Kidney glomerular epithelial cell (primary cell): ENCODE measurements around the gene LDLRAD4.

Source experiments
- DNase-seq: peaks from one replicate; lab custom pipeline; 2025; lab: John Stamatoyannopoulos, UW

Gene LDLRAD4

GRCh38 chr18:13229001-13229671, 10.6 kb downstream of the LDLRAD4 start:
- DNase-seq = no peak

DNA sequence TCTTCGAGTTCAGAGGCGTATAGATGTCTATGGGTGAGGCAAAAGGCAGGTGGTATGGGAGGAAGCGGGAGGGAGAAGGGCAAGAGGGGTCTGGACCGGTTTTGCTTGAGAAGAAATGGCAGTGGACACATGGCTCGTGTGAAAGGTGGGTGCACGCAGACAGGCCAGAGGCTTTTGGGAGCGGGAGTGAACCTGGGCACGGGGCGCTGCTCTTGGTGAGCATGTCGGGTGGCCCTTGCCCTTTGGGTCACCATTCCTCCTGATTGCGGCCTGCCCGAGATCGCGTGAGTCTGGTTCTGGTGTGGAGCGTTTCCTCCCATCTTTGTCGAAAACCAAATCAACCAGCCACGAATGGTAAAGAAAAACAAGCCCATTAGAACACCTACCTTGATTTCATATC, 12.6 kb downstream of the LDLRAD4 start:
- DNase-seq = no peak

GRCh38 chr18:13232086-13232917, 13.7 kb downstream of the LDLRAD4 start:
- DNase-seq = no peak

- DNase-seq = no peak
These were observed 14.6 kb downstream of the LDLRAD4 start for GRCh38 chr18:13232971-13233786.

DNA sequence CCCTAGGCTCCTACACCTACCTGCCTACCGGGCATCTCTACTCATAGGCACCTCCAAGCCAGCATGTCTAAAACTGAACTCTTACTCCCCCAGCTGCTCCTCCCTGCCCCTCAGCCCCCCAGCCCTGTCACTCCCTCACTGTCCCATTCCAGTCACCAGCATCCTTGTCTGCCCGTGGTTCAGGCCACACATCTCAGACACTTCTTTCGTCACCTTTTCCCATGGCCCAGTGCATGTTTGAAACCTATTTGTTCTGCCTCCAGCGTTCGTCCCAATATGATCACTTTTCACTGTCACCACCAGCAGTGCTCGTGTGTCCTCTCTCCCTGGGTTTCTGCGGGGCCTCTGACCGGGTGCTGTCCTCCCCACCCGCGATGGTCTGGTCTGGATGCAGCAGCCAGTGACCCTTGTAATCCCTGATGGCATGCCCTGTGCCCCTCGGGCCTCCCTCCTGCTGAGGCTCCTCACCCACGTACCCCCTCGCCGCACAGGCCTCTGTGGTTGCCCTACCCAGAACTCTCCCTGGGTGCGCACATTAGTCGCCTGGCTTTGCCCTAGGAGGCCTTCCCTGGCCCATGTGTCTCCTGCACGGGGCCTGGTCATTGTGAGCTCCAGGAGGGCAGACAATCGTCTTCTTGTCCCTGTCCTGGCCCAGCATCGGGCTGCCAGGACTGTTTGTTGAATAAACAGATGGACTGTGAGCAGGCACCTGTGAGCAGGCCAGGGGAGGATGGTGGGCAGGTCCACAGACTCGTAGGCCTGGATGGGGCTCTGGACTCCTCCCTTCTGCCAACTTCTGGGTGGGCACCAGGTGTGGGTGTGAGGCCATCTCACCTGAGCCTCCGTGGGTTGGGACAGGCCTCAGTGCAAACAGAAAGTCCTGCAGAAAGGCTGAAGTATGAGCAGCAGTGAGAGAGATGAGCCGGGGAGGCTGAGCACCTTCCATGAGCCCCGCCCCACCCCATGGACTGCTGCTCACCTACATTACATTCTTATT, 15.5 kb downstream of the LDLRAD4 start:
- no peak for DNase-seq

DNA sequence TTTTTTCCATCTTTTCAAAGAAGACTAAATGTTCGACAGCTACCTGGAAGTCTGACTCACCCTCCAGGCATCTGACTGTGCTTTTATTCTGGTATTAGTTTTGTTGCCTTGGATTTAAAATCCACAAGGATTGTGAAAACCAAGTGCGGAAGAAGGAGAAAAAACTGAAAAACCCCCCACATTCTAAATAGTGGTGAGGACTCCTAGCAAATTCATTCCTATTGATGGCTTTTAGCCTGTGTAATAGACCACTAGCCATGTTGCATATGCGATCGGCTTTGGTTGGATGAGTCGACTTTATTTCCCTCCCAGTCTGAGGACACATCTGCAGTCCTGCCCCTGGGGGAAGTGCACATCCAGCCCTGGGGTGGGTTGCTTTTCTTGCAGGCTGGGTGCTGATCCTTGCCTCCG, 16.9 kb downstream of the LDLRAD4 start:
- peak; percentile 10 for DNase-seq

GRCh38 chr18:13235981-13236380, 17.4 kb downstream of the LDLRAD4 start:
- DNase-seq = no peak

- DNase-seq = no peak
These were observed 17.9 kb downstream of the LDLRAD4 start for GRCh38 chr18:13236411-13236810.

- no peak for DNase-seq
These were observed 18.5 kb downstream of the LDLRAD4 start for GRCh38 chr18:13237073-13237472.

DNA sequence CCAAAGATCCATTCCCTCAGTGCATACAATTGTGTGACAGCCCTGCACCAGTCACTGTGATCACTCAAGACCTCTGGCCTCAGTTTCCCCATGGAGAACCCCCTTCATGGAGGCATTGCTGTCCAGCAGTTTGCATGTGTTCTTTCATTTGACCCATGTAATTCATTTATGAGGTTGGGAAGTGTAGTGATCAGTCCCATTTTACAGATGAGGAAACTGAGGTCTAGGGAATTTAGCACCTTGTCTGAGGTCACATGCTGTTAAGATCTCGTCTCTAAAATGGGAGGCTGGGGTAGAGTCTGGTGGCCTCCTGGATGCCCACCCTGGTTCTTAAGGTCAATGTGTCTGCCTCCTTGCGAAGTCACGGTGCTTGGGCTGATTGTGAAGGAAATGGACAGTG, 19.1 kb downstream of the LDLRAD4 start:
- DNase-seq = no peak

- no peak for DNase-seq
These were observed 20.8 kb downstream of the LDLRAD4 start for GRCh38 chr18:13239171-13239956.

- no peak for DNase-seq
These were observed 21.6 kb downstream of the LDLRAD4 start for GRCh38 chr18:13240060-13240725.

DNA sequence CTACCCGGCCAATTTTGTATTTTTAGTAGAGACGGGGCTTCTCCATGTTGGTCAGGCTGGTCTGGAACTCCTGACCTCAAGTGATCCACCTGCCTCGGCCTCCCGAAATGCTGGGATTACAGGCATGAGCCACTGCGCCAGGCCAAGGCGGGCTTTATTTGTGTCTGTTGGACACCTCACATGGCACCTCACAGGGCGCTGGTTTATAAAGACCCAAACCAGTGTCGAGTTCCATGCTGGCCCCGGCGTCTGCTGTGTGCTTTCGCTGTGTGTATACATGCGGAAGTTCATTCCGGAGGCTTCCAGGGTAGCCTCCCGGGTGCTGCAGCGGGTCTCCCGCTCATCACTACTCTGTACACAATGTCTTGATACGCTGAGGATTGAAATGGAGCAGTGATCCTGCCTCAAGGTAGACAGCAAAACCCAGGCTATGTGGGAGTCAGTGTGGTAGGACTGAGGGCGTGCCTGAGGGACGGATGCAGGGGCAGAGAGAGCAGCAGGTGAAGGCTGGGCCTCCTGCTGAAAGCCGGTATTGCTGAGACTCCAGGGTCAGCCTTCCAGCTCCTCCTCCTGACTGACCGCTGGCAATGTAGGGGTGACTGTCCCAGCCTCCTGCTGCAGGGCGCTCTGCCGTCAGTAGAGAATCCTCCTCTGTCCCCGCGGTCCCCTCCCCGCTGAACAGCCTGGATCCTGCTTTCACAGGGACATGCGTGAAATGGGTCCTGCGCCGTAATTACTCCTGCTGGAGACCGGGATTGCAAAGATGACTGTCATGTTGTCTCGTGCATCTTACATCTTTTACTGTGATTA, 22.7 kb downstream of the LDLRAD4 start:
- no peak for DNase-seq

DNA sequence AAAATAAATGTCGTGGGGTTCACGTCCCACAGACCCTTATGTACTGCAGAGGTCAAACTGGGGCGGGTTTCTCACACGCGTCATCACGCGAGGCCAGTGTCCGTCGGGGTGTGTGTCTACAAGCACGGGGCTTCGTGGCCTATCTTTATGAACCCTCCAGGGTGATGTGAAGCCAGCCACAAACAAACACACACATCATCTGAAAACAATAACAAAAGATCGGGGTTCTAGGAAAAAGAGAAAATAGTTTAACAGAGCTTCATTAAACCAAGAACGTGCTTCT, 23.3 kb downstream of the LDLRAD4 start:
- DNase-seq = no peak

DNA sequence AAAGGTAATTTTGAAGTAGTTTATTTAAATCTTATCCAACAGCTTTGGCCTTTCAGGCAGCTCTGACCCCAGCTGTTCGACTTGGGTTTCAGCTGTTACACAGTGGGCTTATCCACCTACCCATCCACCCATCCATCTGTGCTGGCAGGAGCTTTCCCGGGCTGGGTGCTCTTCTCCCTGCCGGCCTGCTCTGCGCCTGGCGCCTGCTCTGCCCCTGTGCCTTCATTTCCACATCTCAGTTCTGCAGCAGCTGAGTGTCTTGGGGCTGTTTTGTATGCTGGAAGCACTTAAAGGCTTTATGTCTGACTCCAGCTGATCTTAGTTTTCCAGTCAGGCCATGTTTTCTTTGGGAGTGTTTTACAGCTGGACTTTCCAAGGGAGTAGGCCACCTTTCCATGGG, 24.2 kb downstream of the LDLRAD4 start:
- no peak for DNase-seq

GRCh38 chr18:13243363-13243762, 24.8 kb downstream of the LDLRAD4 start:
- no peak for DNase-seq

GRCh38 chr18:13244135-13244534, 25.6 kb downstream of the LDLRAD4 start:
- no peak for DNase-seq

DNA sequence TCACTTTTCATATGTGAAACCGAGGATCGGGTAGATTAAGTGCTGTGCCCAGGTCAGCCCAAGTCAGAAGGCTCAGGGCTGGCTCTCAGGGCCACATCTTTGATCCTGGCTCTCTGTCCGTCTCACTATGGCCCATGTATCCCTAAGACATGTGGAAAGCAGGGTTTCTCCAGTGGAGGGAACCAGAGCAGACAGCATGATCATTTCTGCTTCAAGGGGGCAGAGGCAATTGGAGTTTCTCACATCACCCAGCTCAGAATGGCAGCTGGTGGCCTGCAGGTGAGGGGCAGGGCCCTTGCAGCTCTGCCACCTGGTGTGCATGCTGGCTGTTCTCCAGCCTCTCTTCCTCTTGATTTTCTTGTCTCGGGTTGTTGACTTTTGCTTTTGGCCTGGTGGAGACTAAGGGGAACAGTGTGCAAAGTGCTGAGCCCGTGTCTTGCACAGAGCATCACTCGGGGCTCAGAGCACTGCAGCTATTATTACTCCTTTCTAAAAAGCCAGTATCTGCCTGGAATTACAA, 27.0 kb downstream of the LDLRAD4 start:
- no peak for DNase-seq

GRCh38 chr18:13246121-13246520, 27.6 kb downstream of the LDLRAD4 start:
- no peak for DNase-seq
